Measurements from ENCODE around the gene ITGA6.

Gene ITGA6

GRCh38 chr2:172404824-172405223 lies 22.6 kb upstream of the ITGA6 start:
- no peak overlapping the region for H3K27ac ChIP-seq
- TF ChIP-seq ZFX (IDR thresholded peaks at IDR 0.05; ENCODE audit: borderline replicate concordance) (no peak), CTCF (IDR thresholded peaks at IDR 0.05) (no peak)

GRCh38 chr2:172405673-172406072 lies 21.7 kb upstream of the ITGA6 start:
- H3K27ac ChIP-seq, result no peak overlapping the region
- TF ChIP-seq CTCF (IDR thresholded peaks at IDR 0.05) (no peak), ZFX (IDR thresholded peaks at IDR 0.05; ENCODE audit: borderline replicate concordance) (no peak)

- no peak overlapping the region for H3K27ac ChIP-seq
- TF ChIP-seq ZFX (IDR thresholded peaks at IDR 0.05; ENCODE audit: borderline replicate concordance) (no peak), CTCF (IDR thresholded peaks at IDR 0.05) (no peak)
These were observed 19.1 kb upstream of the ITGA6 start for GRCh38 chr2:172408143-172408766.

GRCh38 chr2:172409042-172409441 lies 18.3 kb upstream of the ITGA6 start:
- H3K27ac ChIP-seq, result no peak overlapping the region
- no peak for TF ChIP-seq ZFX (IDR thresholded peaks at IDR 0.05; ENCODE audit: borderline replicate concordance)
- no peak for TF ChIP-seq CTCF (IDR thresholded peaks at IDR 0.05)

- H3K27ac ChIP-seq, result no peak overlapping the region
- TF ChIP-seq CTCF (IDR thresholded peaks at IDR 0.05), result no peak
- no peak for TF ChIP-seq ZFX (IDR thresholded peaks at IDR 0.05; ENCODE audit: borderline replicate concordance)
These were observed 14.3 kb upstream of the ITGA6 start for GRCh38 chr2:172412984-172413492.

GRCh38 chr2:172415157-172415864 lies 12.1 kb upstream of the ITGA6 start:
- TF ChIP-seq ZFX (IDR thresholded peaks at IDR 0.05; ENCODE audit: borderline replicate concordance) (no peak), CTCF (IDR thresholded peaks at IDR 0.05) (no peak)
- no peak overlapping the region for H3K27ac ChIP-seq

- no peak overlapping the region for H3K27ac ChIP-seq
- TF ChIP-seq ZFX (IDR thresholded peaks at IDR 0.05; ENCODE audit: borderline replicate concordance) (no peak), CTCF (IDR thresholded peaks at IDR 0.05) (no peak)
These were observed 11.6 kb upstream of the ITGA6 start for GRCh38 chr2:172415865-172416183.

Measured in 22Rv1 (cell line).